Measurements from ENCODE around the gene TPCN2. TPM values are rescaled to one million over a fixed set of nuclear protein-coding genes. Genes with fewer than 3 reads are reported as not detected.

The TPCN2 gene
- total RNA-seq, 1 donor from 2014 or later, result 12.6 TPM

DNA sequence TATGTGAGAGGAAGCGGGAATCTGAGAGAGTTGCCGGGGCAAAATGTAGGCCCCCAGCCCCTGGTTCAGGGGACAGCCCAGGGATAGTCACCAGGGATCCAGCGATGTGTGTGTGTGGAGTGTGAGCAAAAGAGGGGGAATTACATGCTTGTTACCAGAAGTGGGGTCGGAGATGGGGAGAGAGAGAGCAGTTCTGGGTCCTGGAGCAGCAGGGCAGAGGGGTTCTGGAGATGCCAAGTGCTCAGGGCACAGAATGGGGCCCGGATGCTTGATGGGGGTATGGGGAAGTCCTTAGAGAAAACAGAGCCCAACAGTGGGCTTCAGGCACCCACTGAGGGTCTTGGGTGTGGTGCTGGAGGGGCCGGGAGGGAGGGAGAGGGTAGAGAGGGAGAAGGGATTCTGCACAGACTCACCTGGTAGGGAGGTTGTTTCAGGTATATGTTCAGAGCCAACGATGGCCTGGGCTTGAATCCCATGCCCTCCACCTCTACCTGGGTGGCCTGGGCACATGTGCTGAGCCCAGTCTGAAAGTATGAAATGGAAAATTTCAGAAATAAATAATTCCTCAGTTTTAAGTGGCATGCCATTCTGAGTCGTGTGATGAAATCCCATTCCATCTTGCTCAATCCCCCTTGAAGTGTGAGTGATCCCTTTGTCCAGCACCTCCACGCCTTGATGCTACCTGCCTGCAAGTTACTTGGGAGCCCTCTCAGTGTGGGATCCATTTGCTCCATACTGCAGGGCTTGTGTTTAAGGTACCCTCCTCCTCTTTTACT is 119.4 kb downstream of the TPCN2 start:
- H3K36me3 Mint-ChIP-seq (ENCODE audit: low read depth), result peaks cover 3% of the 10 kb centered on the region
- H3K27me3 Mint-ChIP-seq (ENCODE audit: low read depth), result peaks cover 2% of the 10 kb centered on the region
- H3K4me1 Mint-ChIP-seq (ENCODE audit: low read depth), result peaks cover 31% of the 10 kb centered on the region
- DNase-seq (ENCODE audit: low spot score), result peak; percentile 42
- peaks cover 8% of the 10 kb centered on the region for H3K9me3 Mint-ChIP-seq (ENCODE audit: low read depth)
- TF ChIP-seq, protein P1, sequence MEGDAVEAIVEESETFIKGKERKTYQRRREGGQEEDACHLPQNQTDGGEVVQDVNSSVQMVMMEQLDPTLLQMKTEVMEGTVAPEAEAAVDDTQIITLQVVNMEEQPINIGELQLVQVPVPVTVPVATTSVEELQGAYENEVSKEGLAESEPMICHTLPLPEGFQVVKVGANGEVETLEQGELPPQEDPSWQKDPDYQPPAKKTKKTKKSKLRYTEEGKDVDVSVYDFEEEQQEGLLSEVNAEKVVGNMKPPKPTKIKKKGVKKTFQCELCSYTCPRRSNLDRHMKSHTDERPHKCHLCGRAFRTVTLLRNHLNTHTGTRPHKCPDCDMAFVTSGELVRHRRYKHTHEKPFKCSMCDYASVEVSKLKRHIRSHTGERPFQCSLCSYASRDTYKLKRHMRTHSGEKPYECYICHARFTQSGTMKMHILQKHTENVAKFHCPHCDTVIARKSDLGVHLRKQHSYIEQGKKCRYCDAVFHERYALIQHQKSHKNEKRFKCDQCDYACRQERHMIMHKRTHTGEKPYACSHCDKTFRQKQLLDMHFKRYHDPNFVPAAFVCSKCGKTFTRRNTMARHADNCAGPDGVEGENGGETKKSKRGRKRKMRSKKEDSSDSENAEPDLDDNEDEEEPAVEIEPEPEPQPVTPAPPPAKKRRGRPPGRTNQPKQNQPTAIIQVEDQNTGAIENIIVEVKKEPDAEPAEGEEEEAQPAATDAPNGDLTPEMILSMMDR (IDR thresholded peaks at IDR 0.05), result no peak
- H3K27ac Mint-ChIP-seq (ENCODE audit: unreplicated experiment), result no peak overlapping the region
- H3K4me3 Mint-ChIP-seq (ENCODE audit: unreplicated experiment), result no peak overlapping the region

DNA sequence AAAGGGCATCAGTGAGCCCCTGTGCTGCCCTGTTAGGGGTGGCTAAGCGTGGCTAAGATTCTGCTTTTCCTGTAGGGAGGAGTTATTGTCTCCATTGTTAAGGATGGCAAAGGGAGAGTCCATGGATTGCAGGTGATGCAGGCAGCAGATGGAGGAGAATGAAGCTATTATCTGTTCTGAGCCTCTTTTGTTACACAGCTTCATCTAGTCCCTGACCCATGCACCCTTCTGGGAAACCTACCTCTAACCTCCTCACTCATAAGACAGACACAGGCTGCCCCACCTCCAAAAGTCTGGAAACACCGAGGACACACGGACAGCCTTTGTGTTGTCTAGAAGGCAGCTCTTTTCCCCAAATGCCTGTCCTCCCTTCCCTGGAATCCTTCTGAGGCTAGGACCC is 120.7 kb downstream of the TPCN2 start:
- Mint-ChIP-seq H3K4me3 (ENCODE audit: unreplicated experiment) (no peak overlapping the region), H3K9me3 (ENCODE audit: low read depth) (peaks cover 4% of the 10 kb centered on the region), H3K27ac (ENCODE audit: unreplicated experiment) (no peak overlapping the region), H3K4me1 (ENCODE audit: low read depth) (peaks cover 35% of the 10 kb centered on the region), H3K36me3 (ENCODE audit: low read depth) (no peaks in the 10 kb centered on the region), H3K27me3 (ENCODE audit: low read depth) (peaks cover 2% of the 10 kb centered on the region)
- TF ChIP-seq, protein P1 (IDR thresholded peaks at IDR 0.05), result no peak
- no peak for DNase-seq (ENCODE audit: low spot score)

DNA sequence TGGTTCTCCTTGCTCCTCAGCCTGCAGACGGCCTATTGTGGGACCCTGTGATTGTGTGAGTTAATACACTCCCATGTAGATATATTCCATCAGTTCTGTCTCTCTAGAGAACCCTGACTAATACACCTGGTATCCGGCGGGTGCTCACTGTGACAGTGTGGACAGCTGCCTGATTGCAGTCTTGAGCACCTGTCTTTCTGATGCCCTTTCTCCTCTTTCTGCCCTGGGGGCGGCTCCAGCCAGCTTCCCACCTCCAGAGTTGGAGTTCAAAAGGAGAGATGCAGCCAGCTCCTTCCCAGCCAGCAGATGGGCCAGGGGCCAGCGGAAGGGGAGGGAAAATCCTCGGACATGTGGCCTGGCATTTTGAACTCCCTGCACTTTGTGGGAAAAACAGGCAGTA is 122.0 kb downstream of the TPCN2 start:
- Mint-ChIP-seq H3K4me3 (ENCODE audit: unreplicated experiment) (no peak overlapping the region), H3K4me1 (ENCODE audit: low read depth) (peaks cover 30% of the 10 kb centered on the region), H3K27ac (ENCODE audit: unreplicated experiment) (no peak overlapping the region), H3K36me3 (ENCODE audit: low read depth) (no peaks in the 10 kb centered on the region), H3K27me3 (ENCODE audit: low read depth) (peaks cover 2% of the 10 kb centered on the region), H3K9me3 (ENCODE audit: low read depth) (peaks cover 12% of the 10 kb centered on the region)
- DNase-seq (ENCODE audit: low spot score), result peak; percentile 63
- TF ChIP-seq, protein P1 (IDR thresholded peaks at IDR 0.05), result no peak

DNA sequence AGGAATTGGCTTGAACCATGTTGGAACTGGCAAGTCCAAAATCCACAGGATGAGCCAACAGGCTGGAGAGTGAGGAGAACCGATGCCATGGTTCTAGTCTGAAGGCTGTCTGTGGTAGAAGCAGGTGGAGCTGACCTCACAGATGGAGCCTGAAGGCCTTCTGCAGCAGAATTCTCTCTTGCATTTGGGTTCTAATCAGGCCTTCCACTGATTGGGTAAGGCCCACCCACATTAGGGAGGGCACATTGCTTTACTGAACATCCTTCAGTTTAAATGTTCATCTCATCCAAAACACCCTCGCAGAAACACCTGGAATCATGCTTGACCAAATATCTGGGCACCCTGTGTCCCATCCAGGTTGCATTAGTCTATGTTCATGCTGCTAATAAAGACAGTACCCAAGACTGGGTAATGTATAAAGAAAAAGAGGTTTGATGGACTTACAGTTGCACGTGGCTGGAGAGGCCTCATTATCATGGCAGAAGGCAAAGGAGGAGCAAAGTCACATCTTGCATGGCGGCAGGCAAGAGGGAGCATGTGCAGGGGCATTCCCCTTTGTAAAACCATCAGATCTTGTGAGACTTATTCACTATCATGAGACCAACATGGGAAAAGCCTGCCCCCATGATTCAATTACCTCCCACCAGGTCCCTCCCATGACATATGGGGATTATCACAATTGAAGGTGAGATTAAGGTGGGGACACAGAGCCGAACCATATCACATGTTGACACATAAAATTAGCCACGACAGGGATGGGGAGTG is 122.9 kb downstream of the TPCN2 start:
- peaks cover 14% of the 10 kb centered on the region for H3K9me3 Mint-ChIP-seq (ENCODE audit: low read depth)
- H3K4me3 Mint-ChIP-seq (ENCODE audit: unreplicated experiment), result no peak overlapping the region
- TF ChIP-seq, protein P1 (IDR thresholded peaks at IDR 0.05), result no peak
- H3K4me1 Mint-ChIP-seq (ENCODE audit: low read depth), result peaks cover 22% of the 10 kb centered on the region
- no peak overlapping the region for H3K27ac Mint-ChIP-seq (ENCODE audit: unreplicated experiment)
- H3K27me3 Mint-ChIP-seq (ENCODE audit: low read depth), result peaks cover 2% of the 10 kb centered on the region
- peak; percentile 5 for DNase-seq (ENCODE audit: low spot score)
- no peaks in the 10 kb centered on the region for H3K36me3 Mint-ChIP-seq (ENCODE audit: low read depth)

DNA sequence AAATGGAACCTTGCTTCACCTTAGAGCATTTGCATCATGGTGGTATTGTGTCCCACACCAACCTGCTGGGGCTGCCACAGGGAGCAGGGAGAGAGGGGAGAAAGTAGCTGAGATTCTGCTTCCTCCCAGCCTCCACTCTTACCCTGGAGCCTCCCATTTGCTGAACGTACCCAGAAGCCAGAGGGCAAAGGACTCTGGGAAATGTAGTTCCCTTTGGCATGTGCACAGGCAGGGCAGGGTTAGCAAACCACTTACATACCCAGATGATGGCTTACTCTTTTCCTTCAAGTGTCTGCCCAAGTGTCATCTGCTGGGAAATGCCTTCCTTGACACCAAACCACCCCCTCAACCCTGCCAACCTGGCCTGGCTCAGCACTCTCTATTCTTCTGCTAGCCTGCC is 123.9 kb downstream of the TPCN2 start:
- no peak overlapping the region for H3K27ac Mint-ChIP-seq (ENCODE audit: unreplicated experiment)
- peaks cover 12% of the 10 kb centered on the region for H3K4me1 Mint-ChIP-seq (ENCODE audit: low read depth)
- TF ChIP-seq, protein P1 (IDR thresholded peaks at IDR 0.05), result no peak
- peak; percentile 2 for DNase-seq (ENCODE audit: low spot score)
- peaks cover 2% of the 10 kb centered on the region for H3K27me3 Mint-ChIP-seq (ENCODE audit: low read depth)
- no peaks in the 10 kb centered on the region for H3K36me3 Mint-ChIP-seq (ENCODE audit: low read depth)
- peaks cover 14% of the 10 kb centered on the region for H3K9me3 Mint-ChIP-seq (ENCODE audit: low read depth)
- no peak overlapping the region for H3K4me3 Mint-ChIP-seq (ENCODE audit: unreplicated experiment)
